Gastroesophageal sphincter (tissue), 4 donors: ENCODE data around the gene FBXL19. TPM values are rescaled to one million over a fixed set of nuclear protein-coding genes. Genes with fewer than 3 reads are reported as not detected.

Source experiments
- ATAC-seq: fragments of 150-250 bp; one replicate; pipeline ENCODE4 v1.9.1; 2016; ENCODE audit warnings: mild to moderate bottlenecking, moderate library complexity
- H3K27ac ChIP-seq, 4 donors: fragments of 200-600 bp; sonication (generic) in 3 of 4; 1 replicate in 3 of 4; 2 replicates in 1 of 4; pipeline ENCODE4 v1.5.1; 2016 to 2019
- H3K27me3 ChIP-seq: fragments of 200-600 bp; sonication (generic); one replicate; pipeline ENCODE4 v1.5.1; 2019
- H3K36me3 ChIP-seq, 2 donors: fragments of 200-600 bp; sonication (generic); one replicate each; pipeline ENCODE4 v1.5.1; 2019; ENCODE audit warnings: control low read depth in 1 of 2
- H3K4me1 ChIP-seq, 3 donors: fragments of 200-600 bp; sonication (generic); 1 replicate in 2 of 3; 2 replicates in 1 of 3; pipeline ENCODE4 v1.5.1; 2016 to 2019; ENCODE audit warnings: control low read depth in 2 of 3
- H3K4me3 ChIP-seq, 2 donors: fragments of 200-600 bp; sonication (generic); one replicate each; pipeline ENCODE4 v1.5.1; 2019; ENCODE audit warnings: mild to moderate bottlenecking in 1 of 2, moderate library complexity in 1 of 2
- H3K9me3 ChIP-seq, 3 donors: fragments of 200-600 bp; sonication (generic); one replicate each; pipeline ENCODE4 v1.5.1; 2017 to 2019; ENCODE audit warnings: control low read depth in 2 of 3
- EP300 ChIP-seq: sonication (generic); formaldehyde crosslinking; IDR thresholded peaks from one replicate; pipeline ENCODE4 v1.6.1; 2017; ENCODE audit warnings: antibody characterized with exemption, mild to moderate bottlenecking
- POLR2A ChIP-seq, 2 donors: fragments of 450-650 bp; IDR thresholded peaks; one replicate each; pipeline ENCODE4 v1.6.1; 2017; ENCODE audit warnings: antibody characterized with exemption in 2 of 2, mild to moderate bottlenecking in 2 of 2, moderate library complexity in 1 of 2
- POLR2AphosphoS5 ChIP-seq: sonication (generic); formaldehyde crosslinking; IDR thresholded peaks from one replicate; pipeline ENCODE4 v1.6.1; 2017; ENCODE audit warnings: antibody characterized with exemption
- WGBS, 2 donors: methylation state at CpG; one replicate each; pipeline ENCODE4 v1.1.5; 2018; ENCODE audit warnings: low coverage in 1 of 2; 5-methylcytosine and 5-hydroxymethylcytosine counted together
- total RNA-seq, 4 donors: library from RNA; depleted of rRNA; stranded (reverse); fragments of >200 nt; gene quantifications; one replicate each; pipeline ENCODE4 v1.1.0, GENCODE V29; 2016
- TF ChIP-seq, protein P1 (sequence below), 4 experiments: fragments of 200-600 bp in 2 of 4; fragments of 450-650 bp in 2 of 4; sonication (generic) in 1 of 4; IDR thresholded peaks; one replicate each; pipeline ENCODE4 v1.5.1; 2017 to 2019; ENCODE audit warnings: antibody characterized with exemption in 4 of 4, mild to moderate bottlenecking in 2 of 4, moderate library complexity in 2 of 4

Gene FBXL19
- total RNA-seq, 4 donors from 2014 or later: 10.0 to 23.5 (median 11.9) TPM

DNA sequence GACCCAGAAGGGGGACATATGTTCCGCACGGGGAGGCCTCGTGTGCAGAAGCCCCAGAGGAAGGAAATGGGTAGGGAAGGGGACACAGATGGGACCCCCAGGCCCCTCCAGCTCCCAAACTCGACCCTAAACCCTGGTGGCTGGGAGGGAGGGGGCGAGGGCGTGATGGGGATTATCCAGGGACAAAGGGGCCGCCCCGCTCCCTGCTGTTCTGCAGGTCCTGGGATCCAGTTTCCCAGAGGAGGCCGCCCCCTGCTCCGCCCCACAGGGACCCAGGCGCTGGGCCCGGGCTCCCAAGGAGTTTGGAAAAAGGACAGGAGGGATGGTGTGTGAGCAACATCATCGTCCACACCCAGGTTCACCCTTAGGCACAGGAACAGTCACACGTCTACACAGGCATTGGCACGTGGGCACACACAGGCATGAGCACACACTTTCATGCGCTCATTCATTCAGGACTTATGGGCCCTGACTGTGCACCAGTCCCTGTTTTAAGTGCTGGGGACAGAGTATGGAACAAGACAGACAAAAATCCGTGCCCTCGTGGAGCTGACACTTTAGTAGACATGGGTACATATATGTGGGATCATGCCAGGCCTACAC is 12.8 kb upstream of the FBXL19 start:
- Histone ChIP-seq H3K4me1 (no peaks in the 10 kb centered on the region), H3K9me3 (no peaks in the 10 kb centered on the region), H3K4me3 (no peak overlapping the region), H3K27me3 (no peaks in the 10 kb centered on the region), H3K36me3 (no peaks in the 10 kb centered on the region), H3K27ac (no peak overlapping the region)
- ATAC-seq: no peak
- 67 to 93% methylated on average over 3 of the region's 18 CpGs for WGBS, 2 donors
- TF ChIP-seq, protein P1, sequence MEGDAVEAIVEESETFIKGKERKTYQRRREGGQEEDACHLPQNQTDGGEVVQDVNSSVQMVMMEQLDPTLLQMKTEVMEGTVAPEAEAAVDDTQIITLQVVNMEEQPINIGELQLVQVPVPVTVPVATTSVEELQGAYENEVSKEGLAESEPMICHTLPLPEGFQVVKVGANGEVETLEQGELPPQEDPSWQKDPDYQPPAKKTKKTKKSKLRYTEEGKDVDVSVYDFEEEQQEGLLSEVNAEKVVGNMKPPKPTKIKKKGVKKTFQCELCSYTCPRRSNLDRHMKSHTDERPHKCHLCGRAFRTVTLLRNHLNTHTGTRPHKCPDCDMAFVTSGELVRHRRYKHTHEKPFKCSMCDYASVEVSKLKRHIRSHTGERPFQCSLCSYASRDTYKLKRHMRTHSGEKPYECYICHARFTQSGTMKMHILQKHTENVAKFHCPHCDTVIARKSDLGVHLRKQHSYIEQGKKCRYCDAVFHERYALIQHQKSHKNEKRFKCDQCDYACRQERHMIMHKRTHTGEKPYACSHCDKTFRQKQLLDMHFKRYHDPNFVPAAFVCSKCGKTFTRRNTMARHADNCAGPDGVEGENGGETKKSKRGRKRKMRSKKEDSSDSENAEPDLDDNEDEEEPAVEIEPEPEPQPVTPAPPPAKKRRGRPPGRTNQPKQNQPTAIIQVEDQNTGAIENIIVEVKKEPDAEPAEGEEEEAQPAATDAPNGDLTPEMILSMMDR (IDR thresholded peaks at IDR 0.05): no peak
- no peak for TF ChIP-seq POLR2AphosphoS5
- no peak for TF ChIP-seq POLR2A (IDR thresholded peaks at IDR 0.05)
- no peak for TF ChIP-seq EP300

DNA sequence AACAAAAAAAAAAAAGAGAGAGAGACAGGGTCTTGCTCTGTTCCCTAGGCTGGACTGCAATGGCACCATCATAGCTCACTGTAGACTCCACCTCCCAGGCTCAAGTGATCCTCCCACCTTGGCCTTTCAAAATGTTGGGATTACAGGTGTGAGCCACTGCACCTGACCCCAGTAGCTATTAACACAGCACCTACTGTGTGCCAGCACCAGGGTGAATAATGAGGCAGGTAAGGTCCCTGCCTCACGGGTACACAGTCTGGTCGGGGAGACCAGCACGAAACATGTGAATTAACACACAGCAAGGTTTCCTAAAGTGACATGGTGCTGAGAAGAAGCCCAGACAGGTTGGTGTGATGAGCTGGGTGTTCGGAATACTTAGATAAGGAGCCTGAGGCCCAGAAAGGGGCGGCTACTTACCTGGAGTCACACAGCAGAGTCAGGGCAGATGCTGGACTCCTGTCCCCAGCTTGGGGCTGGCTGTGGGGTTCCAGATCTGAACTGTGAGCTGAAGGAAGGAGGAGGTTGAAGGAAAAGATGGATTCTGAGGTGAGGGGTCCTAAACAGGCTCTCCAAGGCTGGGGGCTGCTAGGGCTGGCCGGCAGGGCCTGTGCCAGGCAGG is 10.5 kb upstream of the FBXL19 start:
- Histone ChIP-seq H3K4me3 (no peak overlapping the region), H3K9me3 (no peaks in the 10 kb centered on the region), H3K27me3 (no peaks in the 10 kb centered on the region), H3K36me3 (no peaks in the 10 kb centered on the region), H3K4me1 (no peaks in the 10 kb centered on the region), H3K27ac (no peak overlapping the region)
- ATAC-seq: no peak
- TF ChIP-seq POLR2AphosphoS5 (no peak), EP300 (no peak), POLR2A (IDR thresholded peaks at IDR 0.05) (no peak)
- TF ChIP-seq, protein P1 (IDR thresholded peaks at IDR 0.05): no peak
- 89 to 93% methylated on average over 5 to 6 of the region's 6 CpGs for WGBS, 2 donors

DNA sequence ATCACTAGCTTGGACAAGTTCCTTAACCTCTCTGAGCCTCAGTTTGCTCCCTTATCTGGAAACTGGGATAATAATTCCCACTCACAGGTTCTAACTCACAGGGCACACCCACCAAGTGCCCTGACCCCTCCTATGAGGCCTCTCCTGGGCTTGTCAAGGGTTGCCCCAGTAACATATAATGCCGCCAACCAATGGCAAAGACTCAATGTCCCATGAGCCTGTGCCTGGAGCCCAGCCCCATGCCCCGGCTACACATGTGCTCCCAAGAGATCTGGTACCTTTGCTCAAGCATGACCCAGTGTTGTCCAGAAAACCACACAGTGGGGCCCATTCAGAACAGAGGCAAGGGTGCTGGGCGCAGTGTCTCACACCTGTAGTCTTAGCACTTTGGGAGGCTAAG is 8.5 kb upstream of the FBXL19 start:
- H3K4me3 ChIP-seq: no peak overlapping the region
- ATAC-seq: no peak
- H3K27me3 ChIP-seq: no peaks in the 10 kb centered on the region
- no peaks in the 10 kb centered on the region for H3K36me3 ChIP-seq
- H3K27ac ChIP-seq: no peak overlapping the region
- WGBS, 2 donors: no CpG with 5 or more reads among the region's 3 CpGs
- TF ChIP-seq POLR2A (IDR thresholded peaks at IDR 0.05): no peak
- TF ChIP-seq EP300: no peak
- TF ChIP-seq POLR2AphosphoS5: no peak
- TF ChIP-seq, protein P1 (IDR thresholded peaks at IDR 0.05): no peak
- no peaks in the 10 kb centered on the region for H3K4me1 ChIP-seq
- H3K9me3 ChIP-seq: no peaks in the 10 kb centered on the region

DNA sequence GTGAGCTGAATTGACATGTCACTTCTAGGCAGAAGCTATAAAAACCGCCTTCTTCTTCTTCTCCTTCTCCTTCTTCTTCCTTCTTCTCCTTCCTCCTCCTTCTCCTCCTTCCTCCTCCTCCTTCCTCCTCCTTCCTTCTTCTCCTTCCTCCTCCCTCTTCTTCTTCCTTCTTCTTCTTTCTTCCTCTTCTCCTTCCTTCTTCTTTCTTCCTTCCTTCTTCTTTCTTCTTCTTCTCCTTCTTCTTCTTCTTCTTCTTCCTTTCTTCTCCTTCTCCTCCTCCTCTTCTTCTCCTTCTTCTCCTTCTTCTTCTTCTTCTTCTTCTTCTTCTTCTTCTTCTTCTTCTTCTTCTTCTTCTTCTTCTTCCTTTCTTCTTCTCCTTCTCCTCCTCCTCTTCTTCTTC is 4.8 kb upstream of the FBXL19 start:
- no peak for TF ChIP-seq POLR2A (IDR thresholded peaks at IDR 0.05)
- no peak for TF ChIP-seq EP300
- no peak for TF ChIP-seq POLR2AphosphoS5
- TF ChIP-seq, protein P1 (IDR thresholded peaks at IDR 0.05): no peak
- Histone ChIP-seq H3K4me3 (no peak overlapping the region), H3K27ac (no peak overlapping the region), H3K27me3 (no peaks in the 10 kb centered on the region), H3K4me1 (peaks cover 0 to 12% (median 5%) of the 10 kb centered on the region in 3 donors), H3K36me3 (no peaks in the 10 kb centered on the region), H3K9me3 (no peaks in the 10 kb centered on the region)
- 80 to 83% methylated on average over 1 of the region's 1 CpG for WGBS, 2 donors
- ATAC-seq: no peak

DNA sequence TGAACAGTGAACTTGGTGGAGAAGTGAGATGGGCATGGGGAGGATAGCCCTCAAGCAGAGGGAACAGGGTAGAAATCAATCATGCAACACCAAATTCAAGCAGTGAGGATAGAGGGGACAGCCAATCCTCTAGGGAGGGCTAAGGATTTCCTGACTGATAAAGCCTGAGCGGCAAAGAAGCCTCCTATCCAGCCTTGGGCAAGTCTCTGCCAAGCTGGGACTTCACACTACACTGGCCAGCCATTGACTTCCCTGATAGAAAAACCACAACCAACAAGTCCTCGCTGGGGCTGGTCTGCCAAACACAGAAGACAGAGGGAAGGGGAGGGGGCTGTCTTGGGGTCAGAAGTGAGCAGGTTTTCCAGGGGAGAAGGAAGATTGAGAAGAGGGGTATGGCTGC is 2.5 kb upstream of the FBXL19 start:
- H3K9me3 ChIP-seq: no peaks in the 10 kb centered on the region
- H3K27me3 ChIP-seq: no peaks in the 10 kb centered on the region
- H3K36me3 ChIP-seq: peaks cover 0 to 3% of the 10 kb centered on the region in 2 donors
- H3K4me3 ChIP-seq: no peak overlapping the region
- no peak for ATAC-seq
- peaks cover 0 to 34% (median 12%) of the 10 kb centered on the region in 3 donors for H3K4me1 ChIP-seq
- TF ChIP-seq POLR2AphosphoS5: no peak
- peak overlapping the region in 3 of 4 donors; percentile 89 to 99 (median 96) for H3K27ac ChIP-seq
- 48 to 88% methylated on average over 1 to 2 of the region's 2 CpGs for WGBS, 2 donors
